A375 (cell line): Measurements from ENCODE around the gene FAM237B. TPM values are rescaled to one million over a fixed set of nuclear protein-coding genes. Genes with fewer than 3 reads are reported as not detected.

Source experiments
- total RNA-seq: library from RNA; depleted of rRNA; stranded (reverse); fragments of >200 nt; shearing (Covaris generic); gene quantifications from 2 replicates; pipeline ENCODE4 v1.2.3, GENCODE V29; 2014; rRNA removed

FAM237B gene
- not detected in 2 replicates for total RNA-seq

GRCh38 chr7:90320801-90321494 lies at the start of gene FAM237B:
TSS of gene FAM237B (minus strand) at chr7:90321304. CDS start at chr7:90319748, 1,556 bp downstream.

GRCh38 chr7:90346336-90347125 lies 25.4 kb upstream of the FAM237B start, which contains the start of gene GTPBP10:
TSS of gene GTPBP10 (plus strand) at chr7:90346716. CDS start at chr7:90346742, 26 bp downstream.

Other genes with a start within 250 kb of the FAM237B start
- gene STEAP1, start 166.8 kb downstream of the FAM237B start, total RNA-seq, result 3.8 and 5.6 TPM in 2 replicates
- 0.64 and 2.5 TPM in 2 replicates for gene STEAP2, start 109.6 kb downstream of the FAM237B start, total RNA-seq
- gene CFAP69, start 76.1 kb downstream of the FAM237B start, total RNA-seq, result 4.8 and 13.1 TPM in 2 replicates
- 15.7 and 23.7 TPM in 2 replicates for gene GTPBP10, start 25.4 kb upstream of the FAM237B start, total RNA-seq
- 25.1 and 25.7 TPM in 2 replicates for gene CLDN12, start 82.2 kb upstream of the FAM237B start, total RNA-seq
- gene PTTG1IP2, start 148.3 kb upstream of the FAM237B start, total RNA-seq, result not detected in 2 replicates